HepG2 (cell line): ENCODE data around the gene PRDX5. TPM values are rescaled to one million over a fixed set of nuclear protein-coding genes. Genes with fewer than 3 reads are reported as not detected.

Source experiments
- AHR ChIP-seq: IDR thresholded peaks from 2 replicates; pipeline ENCODE4 v1.6.1; 2018; ENCODE audit warnings: missing genetic modification reagents, missing compliant biosample characterization
- CERS6 ChIP-seq: sonication (generic); formaldehyde crosslinking; IDR thresholded peaks from 2 replicates; pipeline ENCODE4 v1.5.0; 2020; ENCODE audit warnings: missing genetic modification reagents
- EED ChIP-seq: sonication (generic); formaldehyde crosslinking; IDR thresholded peaks from 2 replicates; pipeline ENCODE4 v1.5.0; 2020; ENCODE audit warnings: mild to moderate bottlenecking, missing genetic modification reagents
- ERF ChIP-seq: IDR thresholded peaks from 2 replicates; pipeline ENCODE4 v1.6.1; 2018; ENCODE audit warnings: missing biosample characterization, missing genetic modification reagents
- HMGA1 ChIP-seq: sonication (generic); formaldehyde crosslinking; conservative IDR thresholded peaks from 2 replicates; pipeline ENCODE4 v1.4.0; 2020; ENCODE audit warnings: missing genetic modification reagents
- PTBP1 ChIP-seq: fragments of 200-400 bp; formaldehyde crosslinking; IDR thresholded peaks from 2 replicates; pipeline ENCODE4 v1.6.1; 2018; ENCODE audit warnings: low read length, low read depth; ENCODE audit not compliant: poor library complexity, severe bottlenecking
- RXRB ChIP-seq: IDR thresholded peaks from 2 replicates; pipeline ENCODE4 v1.6.1; 2016; ENCODE audit warnings: borderline replicate concordance, missing genetic modification reagents, missing compliant biosample characterization
- TFDP1 ChIP-seq: IDR thresholded peaks from 2 replicates; pipeline ENCODE4 v1.6.1; 2016; ENCODE audit warnings: missing compliant biosample characterization, missing genetic modification reagents, borderline replicate concordance
- THAP11 ChIP-seq: IDR thresholded peaks from 2 replicates; pipeline ENCODE4 v1.6.1; 2016; ENCODE audit warnings: missing biosample characterization, missing genetic modification reagents
- ZBTB37 ChIP-seq: sonication (generic); formaldehyde crosslinking; IDR thresholded peaks from 2 replicates; pipeline ENCODE4 v1.4.0; 2020; ENCODE audit warnings: mild to moderate bottlenecking, missing genetic modification reagents
- ZMYM3 ChIP-seq: sonication (generic); formaldehyde crosslinking; IDR thresholded peaks from 2 replicates; pipeline ENCODE4 v1.5.1; 2020; ENCODE audit warnings: mild to moderate bottlenecking, missing genetic modification reagents
- ZNF17 ChIP-seq: sonication (generic); formaldehyde crosslinking; IDR thresholded peaks from 2 replicates; pipeline ENCODE4 v1.5.0; 2020; ENCODE audit warnings: mild to moderate bottlenecking, missing genetic modification reagents
- ZNF251 ChIP-seq: sonication (generic); formaldehyde crosslinking; IDR thresholded peaks from 2 replicates; pipeline ENCODE4 v1.9.0; 2021; ENCODE audit warnings: mild to moderate bottlenecking, missing genetic modification reagents
- ZNF33B ChIP-seq: sonication (generic); formaldehyde crosslinking; IDR thresholded peaks from 2 replicates; pipeline ENCODE4 v1.5.1; 2020; ENCODE audit warnings: mild to moderate bottlenecking, missing genetic modification reagents
- ZNF546 ChIP-seq: sonication (generic); formaldehyde crosslinking; conservative IDR thresholded peaks from 2 replicates; pipeline ENCODE4 v1.8.1; 2023; ENCODE audit warnings: mild to moderate bottlenecking, missing genetic modification reagents
- ZNF547 ChIP-seq: sonication (generic); formaldehyde crosslinking; IDR thresholded peaks from 2 replicates; pipeline ENCODE4 v1.5.1; 2020; ENCODE audit warnings: mild to moderate bottlenecking, missing genetic modification reagents
- ZNF550 ChIP-seq: sonication (generic); formaldehyde crosslinking; IDR thresholded peaks from 2 replicates; pipeline ENCODE4 v1.4.0; 2020; ENCODE audit warnings: mild to moderate bottlenecking, missing genetic modification reagents, borderline replicate concordance
- ZNF572 ChIP-seq: sonication (generic); formaldehyde crosslinking; IDR thresholded peaks from 2 replicates; pipeline ENCODE4 v1.5.1; 2020; ENCODE audit warnings: mild to moderate bottlenecking, missing genetic modification reagents
- ZNF674 ChIP-seq: sonication (generic); formaldehyde crosslinking; IDR thresholded peaks from 2 replicates; pipeline ENCODE4 v1.5.0; 2020; ENCODE audit warnings: low read depth, mild to moderate bottlenecking, missing genetic modification reagents
- polyA plus RNA-seq, 8 experiments: library from polyadenylated mRNA; depleted of rRNA in 3 of 8; stranded (reverse) in 7 of 8; unstranded in 1 of 8; fragments of >200 nt; fragmentation: Illumina TruSeq in 4 of 8; extraction: Trizol in 4 of 8; gene quantifications; 2 replicates each; pipeline versions ENCODE4 v1.2.1 to v1.2.3, GENCODE V29; 2011 to 2016; ENCODE audit warnings: low read depth in 4 of 8, missing spikeins in 1 of 8, mixed read lengths in 1 of 8; ENCODE audit not compliant: insufficient read depth in 1 of 8
- total RNA-seq, 5 experiments: library from RNA; depleted of rRNA; stranded (reverse); fragments of >200 nt; fragmentation: Illumina TruSeq; extraction: Trizol; gene quantifications; 2 replicates each; pipeline ENCODE4 v1.2.3, GENCODE V29; 2016; ENCODE audit warnings: low read depth in 1 of 5
- TF ChIP-seq, protein P1 (sequence below): sonication (generic); formaldehyde crosslinking; conservative IDR thresholded peaks from 2 replicates; pipeline ENCODE4 v1.8.0; 2022; ENCODE audit warnings: low read depth, missing genetic modification reagents
- TF ChIP-seq, protein P2 (sequence below): sonication (generic); formaldehyde crosslinking; IDR thresholded peaks from 2 replicates; pipeline ENCODE4 v1.4.0; 2020; ENCODE audit warnings: missing genetic modification reagents
- TF ChIP-seq, protein P3 (sequence below): sonication (generic); formaldehyde crosslinking; conservative IDR thresholded peaks from 2 replicates; pipeline ENCODE4 v1.4.0; 2020; ENCODE audit warnings: missing genetic modification reagents

PRDX5 gene
- total and polyA plus RNA-seq, 2 of the 13 experiments (the other 11 are each of a cell fraction or from before 2014, with no cell fraction given), result 215 to 311 TPM

DNA sequence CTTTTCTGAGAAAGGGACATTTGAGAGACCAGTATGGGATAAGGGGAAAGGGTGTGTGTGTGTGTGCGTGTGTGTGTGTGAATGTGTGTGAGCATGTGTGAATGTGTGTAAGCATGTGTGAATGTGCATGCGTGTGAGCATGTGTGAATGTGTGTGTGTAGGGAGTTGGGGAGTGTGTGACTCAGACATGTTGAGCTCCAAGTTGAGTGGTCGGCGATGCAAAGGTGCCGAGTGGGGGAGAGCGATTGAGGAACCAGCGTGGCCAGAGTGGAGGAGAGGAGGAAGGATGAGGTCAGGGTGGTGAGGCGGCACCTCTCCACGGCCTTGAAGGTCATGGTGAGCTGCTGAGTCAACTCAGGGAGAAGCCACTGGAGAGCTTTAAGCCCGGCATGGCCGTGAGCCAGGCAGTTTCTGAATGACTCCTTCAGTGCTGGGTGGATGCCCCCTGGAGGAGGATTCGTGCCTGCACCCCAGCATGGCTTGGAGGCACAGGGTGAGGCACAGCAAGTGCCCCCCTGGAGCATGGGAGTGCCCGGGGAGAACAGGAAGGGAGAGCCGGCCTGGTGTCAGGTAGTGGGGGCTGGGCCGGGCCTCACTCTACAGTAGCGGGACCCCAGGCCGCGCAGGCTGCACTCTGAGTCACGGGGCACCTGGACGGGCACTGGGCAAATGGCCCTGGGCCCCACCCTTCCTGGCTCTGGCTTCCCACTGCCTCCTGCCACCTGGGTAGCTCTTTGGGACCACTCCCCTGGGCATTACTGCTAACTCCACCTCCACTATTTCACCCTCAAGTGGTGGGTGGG lies 13.8 kb downstream of the PRDX5 start (continued):
- TF ChIP-seq TFDP1 (CRISPR knock-in tag), result no peak
- TF ChIP-seq ZNF251 (CRISPR knock-in tag), result no peak
- no peak for TF ChIP-seq HMGA1 (CRISPR knock-in tag)
- TF ChIP-seq RXRB (CRISPR knock-in tag), result peak; percentile 38; the same call in 1 of the 2 replicates
- TF ChIP-seq ERF (CRISPR knock-in tag), result peak; percentile 58; the same call in 1 of the 2 replicates
- no peak for TF ChIP-seq ZNF674
- TF ChIP-seq EED (CRISPR knock-in tag), result peak; percentile 31; the same call in 1 of the 2 replicates
- no peak for TF ChIP-seq ZNF572 (CRISPR knock-in tag)
- no peak for TF ChIP-seq CERS6 (CRISPR knock-in tag)
- TF ChIP-seq, protein P1, sequence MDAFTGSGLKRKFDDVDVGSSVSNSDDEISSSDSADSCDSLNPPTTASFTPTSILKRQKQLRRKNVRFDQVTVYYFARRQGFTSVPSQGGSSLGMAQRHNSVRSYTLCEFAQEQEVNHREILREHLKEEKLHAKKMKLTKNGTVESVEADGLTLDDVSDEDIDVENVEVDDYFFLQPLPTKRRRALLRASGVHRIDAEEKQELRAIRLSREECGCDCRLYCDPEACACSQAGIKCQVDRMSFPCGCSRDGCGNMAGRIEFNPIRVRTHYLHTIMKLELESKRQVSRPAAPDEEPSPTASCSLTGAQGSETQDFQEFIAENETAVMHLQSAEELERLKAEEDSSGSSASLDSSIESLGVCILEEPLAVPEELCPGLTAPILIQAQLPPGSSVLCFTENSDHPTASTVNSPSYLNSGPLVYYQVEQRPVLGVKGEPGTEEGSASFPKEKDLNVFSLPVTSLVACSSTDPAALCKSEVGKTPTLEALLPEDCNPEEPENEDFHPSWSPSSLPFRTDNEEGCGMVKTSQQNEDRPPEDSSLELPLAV (CRISPR knock-in tag), result no peak
- no peak for TF ChIP-seq ZNF550 (CRISPR knock-in tag)
- TF ChIP-seq AHR (CRISPR knock-in tag), result no peak
- no peak for TF ChIP-seq ZBTB37 (CRISPR knock-in tag)
- peak; percentile 39; the same call in 1 of the 2 replicates for TF ChIP-seq THAP11 (CRISPR knock-in tag)
- TF ChIP-seq, protein P2, sequence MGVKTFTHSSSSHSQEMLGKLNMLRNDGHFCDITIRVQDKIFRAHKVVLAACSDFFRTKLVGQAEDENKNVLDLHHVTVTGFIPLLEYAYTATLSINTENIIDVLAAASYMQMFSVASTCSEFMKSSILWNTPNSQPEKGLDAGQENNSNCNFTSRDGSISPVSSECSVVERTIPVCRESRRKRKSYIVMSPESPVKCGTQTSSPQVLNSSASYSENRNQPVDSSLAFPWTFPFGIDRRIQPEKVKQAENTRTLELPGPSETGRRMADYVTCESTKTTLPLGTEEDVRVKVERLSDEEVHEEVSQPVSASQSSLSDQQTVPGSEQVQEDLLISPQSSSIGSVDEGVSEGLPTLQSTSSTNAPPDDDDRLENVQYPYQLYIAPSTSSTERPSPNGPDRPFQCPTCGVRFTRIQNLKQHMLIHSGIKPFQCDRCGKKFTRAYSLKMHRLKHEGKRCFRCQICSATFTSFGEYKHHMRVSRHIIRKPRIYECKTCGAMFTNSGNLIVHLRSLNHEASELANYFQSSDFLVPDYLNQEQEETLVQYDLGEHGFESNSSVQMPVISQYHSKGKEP (CRISPR knock-in tag), result 0 out of 2 replicates have a peak, but pooled peaks have one; percentile 11
- TF ChIP-seq ZMYM3 (CRISPR knock-in tag), result peak; percentile 51; the same call in 1 of the 2 replicates
- TF ChIP-seq ZNF33B (CRISPR knock-in tag), result no peak
- no peak for TF ChIP-seq ZNF547
- TF ChIP-seq, protein P3, sequence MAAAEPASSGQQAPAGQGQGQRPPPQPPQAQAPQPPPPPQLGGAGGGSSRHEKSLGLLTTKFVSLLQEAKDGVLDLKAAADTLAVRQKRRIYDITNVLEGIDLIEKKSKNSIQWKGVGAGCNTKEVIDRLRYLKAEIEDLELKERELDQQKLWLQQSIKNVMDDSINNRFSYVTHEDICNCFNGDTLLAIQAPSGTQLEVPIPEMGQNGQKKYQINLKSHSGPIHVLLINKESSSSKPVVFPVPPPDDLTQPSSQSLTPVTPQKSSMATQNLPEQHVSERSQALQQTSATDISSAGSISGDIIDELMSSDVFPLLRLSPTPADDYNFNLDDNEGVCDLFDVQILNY (CRISPR knock-in tag), result no peak
- TF ChIP-seq ZNF17 (CRISPR knock-in tag), result no peak
- TF ChIP-seq ZNF546 (CRISPR knock-in tag), result no peak
- TF ChIP-seq PTBP1, result no peak
